Measurements from ENCODE around the gene PRELP.

Gene PRELP

GRCh38 chr1:203538726-203539125 is 63.1 kb downstream of the PRELP start:
- H3K9me3 ChIP-seq (ENCODE audit: control insufficient read depth, low read length): no peaks in the 10 kb centered on the region
- H3K4me3 ChIP-seq (ENCODE audit: insufficient read depth, low read depth, low read length, poor library complexity, severe bottlenecking): no peak overlapping the region
- no peak overlapping the region for H3K27ac ChIP-seq (ENCODE audit: insufficient read depth, low read length, poor library complexity, severe bottlenecking)

GRCh38 chr1:203539831-203540546 is 64.4 kb downstream of the PRELP start:
- Histone ChIP-seq H3K27ac (ENCODE audit: insufficient read depth, low read length, poor library complexity, severe bottlenecking) (no peak overlapping the region), H3K4me3 (ENCODE audit: insufficient read depth, low read depth, low read length, poor library complexity, severe bottlenecking) (no peak overlapping the region), H3K27me3 (replicated peaks; ENCODE audit: control insufficient read depth, insufficient read depth, low read length, poor library complexity, severe bottlenecking) (no peaks in the 10 kb centered on the region), H3K9me3 (ENCODE audit: control insufficient read depth, low read length) (no peaks in the 10 kb centered on the region), H3K4me1 (ENCODE audit: control insufficient read depth, insufficient read depth, low read length, poor library complexity, severe bottlenecking) (no peaks in the 10 kb centered on the region), H3K36me3 (ENCODE audit: control insufficient read depth, insufficient read depth, low read length) (no peaks in the 10 kb centered on the region)
- no peak for DNase-seq

More at GRCh38 chr1:203538726-203539125, 63.1 kb downstream of the PRELP start:
- no peaks in the 10 kb centered on the region for H3K36me3 ChIP-seq (ENCODE audit: control insufficient read depth, insufficient read depth, low read length)
- no peaks in the 10 kb centered on the region for H3K27me3 ChIP-seq (replicated peaks; ENCODE audit: control insufficient read depth, insufficient read depth, low read length, poor library complexity, severe bottlenecking)
- no peaks in the 10 kb centered on the region for H3K4me1 ChIP-seq (ENCODE audit: control insufficient read depth, insufficient read depth, low read length, poor library complexity, severe bottlenecking)
- no peak for DNase-seq
